Lower lobe of right lung (tissue), 2 donors: ENCODE measurements around the gene SOX5. TPM values are rescaled to one million over a fixed set of nuclear protein-coding genes. Genes with fewer than 3 reads are reported as not detected.

Experiments
- ATAC-seq, 2 donors: fragments of 200-7000 bp; cut with Tn5 transposase; one replicate each; pipeline ENCODE4 v1.9.1; 2020 to 2022; ENCODE audit warnings: mild to moderate bottlenecking in 2 of 2, moderate library complexity in 2 of 2
- DNase-seq: peaks from one replicate; pipeline ENCODE4 v3.0.0-alpha.2; 2020
- H3K27ac ChIP-seq: fragments of 200-600 bp; one replicate; pipeline ENCODE4 v1.8.0; 2022
- H3K27me3 ChIP-seq: fragments of 200-600 bp; one replicate; pipeline ENCODE4 v1.8.0; 2022; ENCODE audit warnings: low read depth
- H3K36me3 ChIP-seq: fragments of 200-600 bp; one replicate; pipeline ENCODE4 v1.8.0; 2022; ENCODE audit warnings: mild to moderate bottlenecking
- H3K4me1 ChIP-seq: fragments of 200-600 bp; one replicate; pipeline ENCODE4 v1.8.0; 2022
- H3K4me3 ChIP-seq: fragments of 200-600 bp; one replicate; pipeline ENCODE4 v1.8.0; 2022; ENCODE audit warnings: mild to moderate bottlenecking
- H3K9me3 ChIP-seq: fragments of 200-600 bp; one replicate; pipeline ENCODE4 v1.8.0; 2022
- CTCF ChIP-seq: fragments of 200-600 bp; IDR thresholded peaks from one replicate; pipeline ENCODE4 v1.8.0; 2022; ENCODE audit warnings: antibody characterized with exemption, mild to moderate bottlenecking
- intact Hi-C: fragments of 100-400 bp; cut with DNase I; formaldehyde crosslinking; loops from one replicate; pipeline ENCODE4 v1.11.0; 2022
- total RNA-seq: library from RNA; stranded (reverse); fragmentation: NEBNext Ultra II Directional; extraction: Animal tissue kit (Norgen Biotek cat#: 25700); gene quantifications from one replicate; pipeline ENCODE4 v1.2.1, GENCODE V29; 2021
- donor health status: DM: no; HTN: yes; CAD: no; lungs with severe emphysema.

SOX5 gene
- total RNA-seq, 1 donor from 2014 or later, result 14.0 TPM

DNA sequence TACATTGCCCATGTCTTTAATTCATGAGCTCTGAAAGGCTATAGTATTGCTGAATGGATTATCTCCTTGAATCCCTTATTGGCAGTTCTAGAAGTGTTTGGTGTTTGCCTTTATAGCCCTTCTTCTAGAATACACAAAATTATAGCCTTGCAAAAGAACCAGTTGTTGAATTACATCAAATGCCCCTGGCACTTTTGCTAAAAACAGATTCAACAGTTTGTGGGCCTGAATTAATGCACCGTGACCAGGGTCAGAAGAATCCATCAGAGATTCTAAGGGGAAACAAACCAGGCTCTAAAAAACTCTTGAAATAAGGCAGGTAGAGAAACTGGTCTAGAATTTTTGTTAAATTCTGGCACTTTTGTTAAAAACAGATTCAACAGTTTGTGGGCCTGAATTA is 197.8 kb downstream of the SOX5 start:
- TF ChIP-seq CTCF, result no peak
- H3K9me3 ChIP-seq, result no peaks in the 10 kb centered on the region
- ATAC-seq, result no peak
- no peak overlapping the region for H3K4me3 ChIP-seq
- H3K27me3 ChIP-seq, result no peaks in the 10 kb centered on the region
- intact Hi-C loops, result no loop called here
- no peaks in the 10 kb centered on the region for H3K4me1 ChIP-seq
- H3K36me3 ChIP-seq, result no peaks in the 10 kb centered on the region
- no peak overlapping the region for H3K27ac ChIP-seq
- DNase-seq, result no peak

DNA sequence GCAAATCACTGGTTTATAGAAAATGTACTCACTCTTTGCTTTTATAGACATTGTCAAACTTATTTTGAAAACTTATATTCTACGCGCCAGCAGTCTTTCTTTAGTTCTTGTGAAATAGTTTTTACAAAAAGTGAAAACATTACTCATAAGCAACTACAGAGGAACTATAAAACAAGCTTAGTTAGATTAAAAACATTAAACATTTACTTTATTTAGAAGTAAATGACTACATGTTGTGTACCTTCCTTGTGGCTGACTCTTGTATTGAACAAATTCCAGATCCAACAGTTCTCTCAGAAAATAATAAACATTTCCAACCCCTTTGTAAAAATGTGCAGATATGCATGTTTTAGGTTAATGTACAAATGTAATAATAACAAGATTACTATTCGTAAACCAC is 198.5 kb downstream of the SOX5 start:
- no peaks in the 10 kb centered on the region for H3K9me3 ChIP-seq
- H3K36me3 ChIP-seq, result no peaks in the 10 kb centered on the region
- no peak overlapping the region for H3K27ac ChIP-seq
- DNase-seq (no peak), ATAC-seq (no peak)
- intact Hi-C loops, result no loop called here
- H3K27me3 ChIP-seq, result no peaks in the 10 kb centered on the region
- H3K4me3 ChIP-seq, result no peak overlapping the region
- TF ChIP-seq CTCF, result no peak
- no peaks in the 10 kb centered on the region for H3K4me1 ChIP-seq

GRCh38 chr12:23744696-23745095 is 204.8 kb downstream of the SOX5 start:
- Histone ChIP-seq H3K4me1 (no peaks in the 10 kb centered on the region), H3K4me3 (no peak overlapping the region), H3K36me3 (no peaks in the 10 kb centered on the region), H3K9me3 (no peaks in the 10 kb centered on the region), H3K27me3 (no peaks in the 10 kb centered on the region), H3K27ac (no peak overlapping the region)
- intact Hi-C loops, result no loop called here
- no peak for TF ChIP-seq CTCF
- ATAC-seq (no peak), DNase-seq (no peak)

DNA sequence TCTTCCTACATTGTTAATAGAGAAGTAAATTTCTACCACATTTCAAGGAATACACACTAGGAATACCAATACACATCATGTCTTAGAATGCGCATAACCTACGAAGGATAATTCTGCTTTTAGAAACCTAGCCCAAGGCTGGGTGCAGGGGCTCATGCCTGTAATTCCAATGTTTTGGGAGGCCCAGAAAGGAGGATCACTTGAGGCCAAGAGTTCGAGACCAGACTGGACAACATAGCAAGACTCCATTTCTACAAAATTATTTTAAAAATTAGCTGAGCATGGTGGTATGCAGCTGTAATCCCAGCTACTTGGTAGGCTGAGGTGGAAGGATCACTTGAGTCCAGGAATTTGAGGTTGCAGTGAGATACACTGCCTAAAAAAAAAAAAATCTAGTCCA is 206.9 kb downstream of the SOX5 start:
- Histone ChIP-seq H3K9me3 (no peaks in the 10 kb centered on the region), H3K4me1 (no peaks in the 10 kb centered on the region), H3K27ac (no peak overlapping the region), H3K27me3 (no peaks in the 10 kb centered on the region), H3K36me3 (no peaks in the 10 kb centered on the region), H3K4me3 (no peak overlapping the region)
- DNase-seq (no peak), ATAC-seq (no peak)
- intact Hi-C loops, result no loop called here
- TF ChIP-seq CTCF, result no peak

- intact Hi-C loops, result no loop called here
- no peak overlapping the region for H3K27ac ChIP-seq
- no peak overlapping the region for H3K4me3 ChIP-seq
- no peak for TF ChIP-seq CTCF
- H3K4me1 ChIP-seq, result no peaks in the 10 kb centered on the region
- H3K36me3 ChIP-seq, result no peaks in the 10 kb centered on the region
- H3K9me3 ChIP-seq, result no peaks in the 10 kb centered on the region
- no peaks in the 10 kb centered on the region for H3K27me3 ChIP-seq
- DNase-seq (no peak), ATAC-seq (no peak)
Observed at GRCh38 chr12:23731493-23731892, 218.0 kb downstream of the SOX5 start.

GRCh38 chr12:23731035-23731434 is 218.4 kb downstream of the SOX5 start:
- DNase-seq (no peak), ATAC-seq (no peak)
- intact Hi-C loops, result no loop called here
- Histone ChIP-seq H3K4me1 (no peaks in the 10 kb centered on the region), H3K4me3 (no peak overlapping the region), H3K27ac (no peak overlapping the region), H3K27me3 (no peaks in the 10 kb centered on the region), H3K36me3 (no peaks in the 10 kb centered on the region), H3K9me3 (no peaks in the 10 kb centered on the region)
- no peak for TF ChIP-seq CTCF
